ENCODE results near the gene GLB1L. TPM values are rescaled to one million over a fixed set of nuclear protein-coding genes. Genes with fewer than 3 reads are reported as not detected.
A peak's percentile ranks its signal among the peaks of the same experiment; 100 is the strongest.

The GLB1L gene
- total RNA-seq, 1 experiment from 2014 or later: 4.9 TPM

DNA sequence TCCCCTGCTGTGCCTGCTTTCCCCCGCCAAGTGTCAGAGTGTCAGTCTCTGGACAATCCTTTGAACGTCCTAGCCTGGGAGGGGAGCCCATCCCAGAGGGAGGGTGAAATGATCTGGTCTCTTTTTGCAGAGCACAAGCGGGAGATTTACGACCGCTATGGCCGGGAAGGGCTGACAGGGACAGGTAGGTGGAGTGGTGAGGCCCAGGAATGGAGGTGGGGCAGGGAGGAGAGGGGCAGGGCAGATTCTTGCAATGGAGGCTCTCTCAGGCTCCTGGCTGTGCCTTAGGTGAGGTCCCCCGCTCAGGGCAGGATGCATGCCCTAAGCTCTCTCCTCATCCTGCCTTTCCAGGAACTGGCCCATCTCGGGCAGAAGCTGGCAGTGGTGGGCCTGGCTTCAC, 36.3 kb upstream of the GLB1L start:
- Mint-ChIP-seq H3K4me3 (ENCODE audit: unreplicated experiment) (no peak overlapping the region), H3K27me3 (ENCODE audit: insufficient read depth, unreplicated experiment) (no peaks in the 10 kb centered on the region), H3K4me1 (ENCODE audit: insufficient read depth, unreplicated experiment) (peaks cover 46% of the 10 kb centered on the region), H3K27ac (ENCODE audit: low read depth, unreplicated experiment) (no peak overlapping the region), H3K36me3 (ENCODE audit: insufficient read depth, unreplicated experiment) (peaks cover 42% of the 10 kb centered on the region), H3K9me3 (ENCODE audit: unreplicated experiment) (no peaks in the 10 kb centered on the region)
- no peak for TF ChIP-seq CTCF (IDR thresholded peaks at IDR 0.05; ENCODE audit: unreplicated experiment)
- BruUV-seq (replicated peaks): no TSS peak
- ChIA-PET CTCF (interaction anchor here (0.8 to 18.2 kb wide), 2 partner anchors 15 to 30 kb away, joined by 3 to 445 read pairs; no protein-coding TSS in a partner anchor), POLR2A (interaction anchor here (0.7 to 10.0 kb wide), 4 partner anchors 10 to 261 kb away, joined by 4 to 263 read pairs (median 87); partner anchors contain the start of genes CNPPD1, TUBA4A and TUBA4B)
- intact Hi-C loops (cut with micrococcal nuclease): no loop called here
- no peak for DNase-seq (ENCODE audit: unreplicated experiment)

DNA sequence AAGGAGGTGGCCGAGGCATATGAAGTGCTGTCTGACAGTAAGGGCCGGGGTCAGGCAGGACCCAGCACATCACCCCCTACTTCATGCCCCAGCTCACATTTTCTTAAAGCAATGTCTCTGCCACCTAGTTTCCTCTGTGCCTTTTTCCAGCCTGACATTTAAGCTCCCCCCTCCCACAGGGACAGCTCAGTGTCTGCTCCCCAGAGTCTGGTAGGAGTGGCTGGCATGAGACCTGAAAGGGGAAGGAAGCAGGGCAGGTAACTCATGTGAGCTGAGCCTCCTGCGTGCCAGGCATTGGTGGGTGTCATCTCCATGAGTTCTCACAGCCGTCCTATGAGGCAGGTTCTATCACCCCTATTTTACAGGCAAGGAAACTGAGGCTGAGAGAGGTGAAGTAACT, 35.4 kb upstream of the GLB1L start:
- intact Hi-C loops (cut with micrococcal nuclease): no loop called here
- CTCF ChIA-PET: interaction anchor here (0.6 to 18.2 kb wide), 2 partner anchors 16 to 62 kb away, joined by 3 to 445 read pairs; partner anchors contain the start of gene ABCB6

DNA sequence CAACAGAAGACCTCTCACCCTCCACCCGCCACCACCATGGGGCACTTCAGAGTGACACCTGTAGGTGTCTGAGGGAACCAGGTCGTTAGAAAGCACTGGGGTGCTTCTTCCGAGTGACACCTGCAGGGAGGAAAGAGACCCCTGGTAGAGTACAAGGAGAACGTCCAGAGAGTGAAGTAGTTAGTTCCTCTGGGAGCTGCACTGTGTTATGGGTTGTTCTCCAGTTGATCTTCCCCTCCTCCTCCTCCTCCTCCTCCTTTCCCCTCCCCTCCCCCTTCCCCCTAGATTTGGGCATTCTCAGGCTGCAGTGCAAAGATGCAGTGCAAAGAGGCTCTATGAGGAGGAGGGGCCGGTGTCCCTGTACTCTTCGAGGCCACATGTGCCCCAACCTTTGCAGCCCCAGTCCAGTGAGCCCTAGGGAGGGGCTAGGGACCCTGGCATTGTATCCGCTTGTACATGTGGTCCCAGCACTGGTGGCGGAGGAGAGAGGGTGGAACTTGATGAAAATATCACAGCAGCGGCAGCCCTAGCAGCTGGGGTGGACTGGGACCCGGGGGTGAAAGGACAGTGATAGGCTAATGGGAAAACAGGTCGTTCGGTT, 34.8 kb upstream of the GLB1L start:
- no TSS peak for BruUV-seq (replicated peaks)
- Mint-ChIP-seq H3K9me3 (ENCODE audit: unreplicated experiment) (no peaks in the 10 kb centered on the region), H3K27me3 (ENCODE audit: insufficient read depth, unreplicated experiment) (no peaks in the 10 kb centered on the region), H3K27ac (ENCODE audit: low read depth, unreplicated experiment) (peak overlapping the region; percentile 86), H3K36me3 (ENCODE audit: insufficient read depth, unreplicated experiment) (peaks cover 31% of the 10 kb centered on the region), H3K4me3 (ENCODE audit: unreplicated experiment) (peak overlapping the region; percentile 86), H3K4me1 (ENCODE audit: insufficient read depth, unreplicated experiment) (peaks cover 31% of the 10 kb centered on the region)
- intact Hi-C loops (cut with micrococcal nuclease): loop anchor here (1.0 to 5.0 kb wide), 6 partner anchors 9 to 103 kb away; partner anchors contain the start of genes ANKZF1, ATG9A, CNPPD1 and RETREG2
- POLR2A ChIA-PET: interaction anchor here (0.6 to 10.0 kb wide), 10 partner anchors 11 to 108 kb away, joined by 3 to 263 read pairs (median 8); partner anchors contain the start of genes ABCB6, ANKZF1, ATG9A and DNPEP
- TF ChIP-seq CTCF (IDR thresholded peaks at IDR 0.05; ENCODE audit: unreplicated experiment): no peak
- no peak for DNase-seq (ENCODE audit: unreplicated experiment)
- CTCF ChIA-PET: interaction anchor here (0.6 to 18.2 kb wide), 3 partner anchors 17 to 282 kb away, joined by 3 to 445 read pairs (median 3); partner anchors contain the start of gene ABCB6

More for the DNA sequence above, 35.4 kb upstream of the GLB1L start:
- Mint-ChIP-seq H3K4me1 (ENCODE audit: insufficient read depth, unreplicated experiment) (peaks cover 37% of the 10 kb centered on the region), H3K4me3 (ENCODE audit: unreplicated experiment) (peak overlapping the region; percentile 86), H3K36me3 (ENCODE audit: insufficient read depth, unreplicated experiment) (peaks cover 33% of the 10 kb centered on the region), H3K27me3 (ENCODE audit: insufficient read depth, unreplicated experiment) (no peaks in the 10 kb centered on the region), H3K9me3 (ENCODE audit: unreplicated experiment) (no peaks in the 10 kb centered on the region), H3K27ac (ENCODE audit: low read depth, unreplicated experiment) (no peak overlapping the region)
- no peak for DNase-seq (ENCODE audit: unreplicated experiment)
- TSS peak; percentile 40 for BruUV-seq (replicated peaks)
- TF ChIP-seq CTCF (IDR thresholded peaks at IDR 0.05; ENCODE audit: unreplicated experiment): no peak
- POLR2A ChIA-PET: interaction anchor here (1.2 to 10.0 kb wide), 5 partner anchors 10 to 62 kb away, joined by 4 to 263 read pairs (median 34); partner anchors contain the start of genes ABCB6, ANKZF1, ATG9A and GLB1L

Data from MCF 10A (cell line).